BE2C (cell line): ENCODE results near the gene KIF26A.
"Not testable (repeated sequence)": the region's sequence is repeated elsewhere in the genome, so short reads cannot be mapped to it uniquely, and the experiment has no call there.

Source experiments
- DNase-seq: peaks from one replicate; pipeline ENCODE4 v3.0.0-alpha.2; 2020
- H3K27me3 ChIP-seq: fragments of 250-450 bp; sonication (Bioruptor Pico); 2 replicates; pipeline ENCODE4 v1.5.1; 2020; ENCODE audit warnings: mild to moderate bottlenecking
- H3K36me3 ChIP-seq: fragments of 250-450 bp; sonication (Bioruptor Pico); 2 replicates; pipeline ENCODE4 v1.5.1; 2020; ENCODE audit warnings: mild to moderate bottlenecking
- H3K4me1 ChIP-seq: fragments of 250-450 bp; sonication (Bioruptor Pico); 2 replicates; pipeline ENCODE4 v1.5.1; 2020
- H3K4me3 ChIP-seq: 2 replicates; pipeline ENCODE4 v1.5.1; 2011; ENCODE audit warnings: low read depth, low read length
- H3K9me3 ChIP-seq: fragments of 250-450 bp; sonication (Bioruptor Pico); 2 replicates; pipeline ENCODE4 v1.5.1; 2020
- CTCF ChIP-seq: IDR thresholded peaks from 2 replicates; pipeline ENCODE4 v1.5.1; 2012; ENCODE audit warnings: mild to moderate bottlenecking, low read depth, low read length

Gene KIF26A

GRCh38 chr14:104224506-104225277, 86.3 kb downstream of the KIF26A start:
- peak; percentile 42 for DNase-seq
- Histone ChIP-seq H3K4me3 (peak overlapping the region; percentile 72), H3K27me3 (no peaks in the 10 kb centered on the region), H3K9me3 (no peaks in the 10 kb centered on the region), H3K4me1 (peaks cover 22% of the 10 kb centered on the region), H3K36me3 (peaks cover 11% of the 10 kb centered on the region)
- peak; percentile 71 for TF ChIP-seq CTCF

GRCh38 chr14:104225278-104226190, 87.1 kb downstream of the KIF26A start:
- not testable (repeated sequence) for H3K27me3 ChIP-seq, H3K9me3 ChIP-seq, DNase-seq
- Histone ChIP-seq H3K36me3 (peaks cover 12% of the 10 kb centered on the region), H3K4me3 (peak overlapping the region; percentile 72), H3K4me1 (peaks cover 22% of the 10 kb centered on the region)

GRCh38 chr14:104226421-104227383, 88.3 kb downstream of the KIF26A start:
- Histone ChIP-seq H3K4me3 (no peak overlapping the region), H3K9me3 (no peaks in the 10 kb centered on the region), H3K27me3 (no peaks in the 10 kb centered on the region), H3K4me1 (peaks cover 20% of the 10 kb centered on the region), H3K36me3 (peaks cover 19% of the 10 kb centered on the region)
- TF ChIP-seq CTCF = peak; percentile 17; the same call in 1 of the 2 replicates
- DNase-seq = peak; percentile 33

GRCh38 chr14:104227806-104228205, 89.4 kb downstream of the KIF26A start:
- H3K27me3 ChIP-seq = no peaks in the 10 kb centered on the region
- no peaks in the 10 kb centered on the region; the same call in 1 of the 2 replicates for H3K9me3 ChIP-seq
- H3K4me3 ChIP-seq = no peak overlapping the region
- peaks cover 9% of the 10 kb centered on the region for H3K4me1 ChIP-seq
- TF ChIP-seq CTCF = no peak
- peaks cover 22% of the 10 kb centered on the region for H3K36me3 ChIP-seq
- DNase-seq = no peak

GRCh38 chr14:104228221-104228620, 89.8 kb downstream of the KIF26A start:
- TF ChIP-seq CTCF = no peak
- peaks cover 23% of the 10 kb centered on the region for H3K36me3 ChIP-seq
- H3K27me3 ChIP-seq = no peaks in the 10 kb centered on the region
- DNase-seq = no peak
- no peaks in the 10 kb centered on the region; the same call in 1 of the 2 replicates for H3K9me3 ChIP-seq
- H3K4me1 ChIP-seq = peaks cover 6% of the 10 kb centered on the region
- H3K4me3 ChIP-seq = no peak overlapping the region
